ENCODE data around the gene HAL. TPM values are rescaled to one million over a fixed set of nuclear protein-coding genes. Genes with fewer than 3 reads are reported as not detected.

The HAL gene
- total and polyA plus RNA-seq, 3 donors from 2014 or later = 0.37 to 0.74 (median 0.39) TPM

- Histone ChIP-seq H3K4me1 (no peaks in the 10 kb centered on the region), H3K36me3 (ENCODE audit: low read depth, missing control alignments) (no peaks in the 10 kb centered on the region), H3K4me3 (no peak overlapping the region), H3K9me3 (no peaks in the 10 kb centered on the region), H3K27me3 (no peaks in the 10 kb centered on the region), H3K27ac (no peak overlapping the region)
- WGBS, 2 donors = 56 to 60% methylated on average over 4 of the region's 4 CpGs
- no peak for DNase-seq
- intact Hi-C loops (cut with DNase I; ENCODE audit: low total_unique reads) = no loop called here
- TF ChIP-seq POLR2A (IDR thresholded peaks at IDR 0.05) = no peak
- TF ChIP-seq, protein P1, sequence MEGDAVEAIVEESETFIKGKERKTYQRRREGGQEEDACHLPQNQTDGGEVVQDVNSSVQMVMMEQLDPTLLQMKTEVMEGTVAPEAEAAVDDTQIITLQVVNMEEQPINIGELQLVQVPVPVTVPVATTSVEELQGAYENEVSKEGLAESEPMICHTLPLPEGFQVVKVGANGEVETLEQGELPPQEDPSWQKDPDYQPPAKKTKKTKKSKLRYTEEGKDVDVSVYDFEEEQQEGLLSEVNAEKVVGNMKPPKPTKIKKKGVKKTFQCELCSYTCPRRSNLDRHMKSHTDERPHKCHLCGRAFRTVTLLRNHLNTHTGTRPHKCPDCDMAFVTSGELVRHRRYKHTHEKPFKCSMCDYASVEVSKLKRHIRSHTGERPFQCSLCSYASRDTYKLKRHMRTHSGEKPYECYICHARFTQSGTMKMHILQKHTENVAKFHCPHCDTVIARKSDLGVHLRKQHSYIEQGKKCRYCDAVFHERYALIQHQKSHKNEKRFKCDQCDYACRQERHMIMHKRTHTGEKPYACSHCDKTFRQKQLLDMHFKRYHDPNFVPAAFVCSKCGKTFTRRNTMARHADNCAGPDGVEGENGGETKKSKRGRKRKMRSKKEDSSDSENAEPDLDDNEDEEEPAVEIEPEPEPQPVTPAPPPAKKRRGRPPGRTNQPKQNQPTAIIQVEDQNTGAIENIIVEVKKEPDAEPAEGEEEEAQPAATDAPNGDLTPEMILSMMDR (IDR thresholded peaks at IDR 0.05) = no peak
These were observed 46.5 kb downstream of the HAL start for GRCh38 chr12:95949477-95950206.

- H3K27ac ChIP-seq = no peak overlapping the region
- H3K9me3 ChIP-seq = no peaks in the 10 kb centered on the region
- no peak for DNase-seq
- TF ChIP-seq, protein P1 (IDR thresholded peaks at IDR 0.05) = no peak
- TF ChIP-seq POLR2A (IDR thresholded peaks at IDR 0.05) = no peak
- WGBS, 2 donors = 72 to 81% methylated on average over 10 of the region's 10 CpGs
- no peaks in the 10 kb centered on the region for H3K36me3 ChIP-seq (ENCODE audit: low read depth, missing control alignments)
- no peaks in the 10 kb centered on the region for H3K27me3 ChIP-seq
- no peak overlapping the region for H3K4me3 ChIP-seq
- intact Hi-C loops (cut with DNase I; ENCODE audit: low total_unique reads) = no loop called here
- no peaks in the 10 kb centered on the region for H3K4me1 ChIP-seq
These were observed 51.9 kb downstream of the HAL start for GRCh38 chr12:95944108-95944704.

- peak within 1 kb of the TSS; percentile 60 to 77 for H3K4me3 ChIP-seq
- H3K27me3 ChIP-seq = no peaks in the 10 kb centered on the region
- H3K4me1 ChIP-seq = no peaks in the 10 kb centered on the region
- H3K27ac ChIP-seq = peak within 1 kb of the TSS in 1 of 2 donors; percentile 70
- TF ChIP-seq, protein P1 (IDR thresholded peaks at IDR 0.05) = peak in 1 of 3 experiments; percentile 20
- no peak for TF ChIP-seq POLR2A (IDR thresholded peaks at IDR 0.05)
- intact Hi-C loops (cut with DNase I; ENCODE audit: low total_unique reads) = no loop called here
- no peaks in the 10 kb centered on the region for H3K9me3 ChIP-seq
- DNase-seq = peak; percentile 50
- WGBS, 2 donors = 1 to 15% methylated on average over 4 to 38 of the region's 38 CpGs
- no peaks in the 10 kb centered on the region for H3K36me3 ChIP-seq (ENCODE audit: low read depth, missing control alignments)
These were observed 52.8 kb downstream of the HAL start, which contains the start of gene AMDHD1 for GRCh38 chr12:95943330-95943842. Gene AMDHD1 (plus strand): TSS chr12:95943331. CDS start chr12:95943399, 68 bp downstream.

GRCh38 chr12:95942524-95943329, 53.4 kb downstream of the HAL start, which contains the start of gene CCDC38:
Gene CCDC38 (minus strand): TSS chr12:95942614. CDS start chr12:95936509, 6,105 bp downstream.
- H3K9me3 ChIP-seq = no peaks in the 10 kb centered on the region

More at GRCh38 chr12:95942524-95943329, 53.4 kb downstream of the HAL start, which contains the start of gene CCDC38:
- peak; percentile 77 for DNase-seq
- peak within 1 kb of the TSS; percentile 60 to 77 for H3K4me3 ChIP-seq
- 0 to 1% methylated on average over 37 to 48 of the region's 51 CpGs for WGBS, 2 donors
- H3K27ac ChIP-seq = peak within 1 kb of the TSS in 1 of 2 donors; percentile 70
- no peaks in the 10 kb centered on the region for H3K36me3 ChIP-seq (ENCODE audit: low read depth, missing control alignments)
- no peaks in the 10 kb centered on the region for H3K27me3 ChIP-seq
- TF ChIP-seq, protein P1 (IDR thresholded peaks at IDR 0.05) = no peak
- no peak for TF ChIP-seq POLR2A (IDR thresholded peaks at IDR 0.05)
- intact Hi-C loops (cut with DNase I; ENCODE audit: low total_unique reads) = no loop called here
- no peaks in the 10 kb centered on the region for H3K4me1 ChIP-seq

Data from testis (tissue), 3 donors.